Spinal cord (tissue), 10 donors: ENCODE results near the gene GAGE12J. TPM values are rescaled to one million over a fixed set of nuclear protein-coding genes. Genes with fewer than 3 reads are reported as not detected.
"Not testable (repeated sequence)": the region's sequence is repeated elsewhere in the genome, so short reads cannot be mapped to it uniquely, and the experiment has no call there.

ENCODE experiments used
- DNase-seq, 6 donors: peaks; one replicate each; pipeline versions ENCODE4 v3.0.0 to v3.0.0-alpha.2; 2013 to 2015; ENCODE audit warnings: low spot score in 6 of 6, low read depth in 4 of 6
- H3K27ac ChIP-seq: one replicate; pipeline ENCODE4 v1.5.1; 2013; ENCODE audit warnings: low read depth, low read length, control low read depth
- H3K27me3 ChIP-seq: one replicate; pipeline ENCODE4 v1.6.1; 2013; ENCODE audit warnings: low read length; ENCODE audit not compliant: control insufficient read depth, insufficient read depth
- H3K36me3 ChIP-seq: one replicate; pipeline ENCODE4 v1.6.1; 2013; ENCODE audit warnings: low read length; ENCODE audit not compliant: control insufficient read depth, insufficient read depth
- H3K4me1 ChIP-seq: one replicate; pipeline ENCODE4 v1.6.1; 2013; ENCODE audit warnings: low read length; ENCODE audit not compliant: control insufficient read depth, insufficient read depth
- H3K4me3 ChIP-seq: one replicate; pipeline ENCODE4 v1.5.1; 2013; ENCODE audit warnings: low read depth, low read length, control low read depth
- H3K9me3 ChIP-seq: one replicate; pipeline ENCODE4 v1.6.1; 2013; ENCODE audit warnings: low read length; ENCODE audit not compliant: control insufficient read depth, insufficient read depth
- WGBS: methylation state at CpG from one replicate; pipeline ENCODE4 v1.1.5; 2013; ENCODE audit warnings: missing lambda C conversion rate; ENCODE audit not compliant: insufficient coverage; 5-methylcytosine and 5-hydroxymethylcytosine counted together
- polyA plus RNA-seq, 2 donors: library from polyadenylated mRNA; unstranded; fragments of 120-200 nt; gene quantifications; one replicate each; pipeline ENCODE4 v1.2.1, GENCODE V29; 2013; ENCODE audit not compliant: insufficient read length in 2 of 2
- total RNA-seq, 2 donors: library from RNA; depleted of rRNA in 1 of 2; stranded (reverse); fragments of 120-200 nt in 1 of 2; fragments of >200 nt in 1 of 2; gene quantifications; one replicate each; pipeline versions ENCODE4 v1.2.3 to v1.2.4, GENCODE V29; 2013 to 2014
- donor health status: healthy.

The GAGE12J gene
- total and polyA plus RNA-seq, 4 donors: not detected

GRCh38 chrX:49286581-49286980 lies 35.3 kb upstream of the GAGE12J start:
- H3K4me3 ChIP-seq: no peak overlapping the region
- H3K36me3 ChIP-seq: peaks cover 17% of the 10 kb centered on the region
- WGBS: 63% methylated on average over 4 of the region's 4 CpGs
- no peak for DNase-seq
- H3K9me3 ChIP-seq: no peaks in the 10 kb centered on the region
- H3K4me1 ChIP-seq: peaks cover 3% of the 10 kb centered on the region
- H3K27ac ChIP-seq: no peak overlapping the region
- no peaks in the 10 kb centered on the region for H3K27me3 ChIP-seq

DNA sequence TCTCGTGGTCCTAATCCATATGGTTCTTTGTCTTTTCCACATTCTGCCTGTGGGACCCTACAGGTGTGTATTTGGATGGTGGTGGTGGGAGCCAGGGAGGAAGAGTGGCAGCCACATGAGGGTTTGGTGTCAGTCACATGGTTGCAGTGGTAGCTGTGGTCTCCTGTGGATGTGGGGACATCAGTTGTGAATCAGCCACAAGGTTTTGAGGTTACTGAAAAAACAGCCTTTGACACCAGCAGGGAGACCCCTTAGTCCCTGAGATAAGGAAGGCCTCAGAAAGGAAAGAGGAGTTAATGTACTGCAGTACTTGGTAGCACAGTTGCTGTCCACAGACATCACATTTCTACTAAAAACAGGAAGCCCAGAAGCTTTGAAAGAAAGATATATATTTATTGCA lies 34.2 kb upstream of the GAGE12J start:
- WGBS: 88% methylated on average over 1 of the region's 1 CpG
- no peak overlapping the region for H3K4me3 ChIP-seq

DNA sequence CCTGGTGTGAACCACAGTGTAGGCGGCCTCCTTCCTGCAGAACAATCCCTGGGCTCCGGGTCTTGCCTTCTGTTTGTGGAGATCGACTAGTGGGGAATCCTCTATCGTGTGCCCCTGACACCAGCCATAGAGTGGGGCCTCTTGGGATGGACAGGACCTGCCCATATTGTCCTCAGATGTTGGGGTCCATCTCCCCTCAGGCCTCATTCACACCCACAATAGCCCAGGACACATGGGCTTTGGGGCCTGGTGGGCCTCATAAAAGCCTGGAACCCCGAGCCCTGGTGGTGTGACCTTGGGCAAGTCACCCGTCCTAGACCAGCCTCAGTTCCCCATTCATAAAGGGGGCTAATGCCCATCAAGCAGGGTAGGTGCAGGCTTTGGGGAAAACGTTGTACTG lies 31.6 kb upstream of the GAGE12J start:
- Histone ChIP-seq H3K4me1 (peaks cover 7% of the 10 kb centered on the region), H3K27me3 (no peaks in the 10 kb centered on the region), H3K4me3 (no peak overlapping the region), H3K36me3 (peaks cover 14% of the 10 kb centered on the region), H3K27ac (no peak overlapping the region), H3K9me3 (peaks cover 1% of the 10 kb centered on the region)
- DNase-seq: no peak
- WGBS: 56% methylated on average over 5 of the region's 7 CpGs

More for the DNA sequence above, 34.2 kb upstream of the GAGE12J start:
- Histone ChIP-seq H3K9me3 (peaks cover 1% of the 10 kb centered on the region), H3K27me3 (no peaks in the 10 kb centered on the region), H3K36me3 (peaks cover 14% of the 10 kb centered on the region), H3K27ac (no peak overlapping the region), H3K4me1 (peaks cover 8% of the 10 kb centered on the region)
- DNase-seq: no peak

DNA sequence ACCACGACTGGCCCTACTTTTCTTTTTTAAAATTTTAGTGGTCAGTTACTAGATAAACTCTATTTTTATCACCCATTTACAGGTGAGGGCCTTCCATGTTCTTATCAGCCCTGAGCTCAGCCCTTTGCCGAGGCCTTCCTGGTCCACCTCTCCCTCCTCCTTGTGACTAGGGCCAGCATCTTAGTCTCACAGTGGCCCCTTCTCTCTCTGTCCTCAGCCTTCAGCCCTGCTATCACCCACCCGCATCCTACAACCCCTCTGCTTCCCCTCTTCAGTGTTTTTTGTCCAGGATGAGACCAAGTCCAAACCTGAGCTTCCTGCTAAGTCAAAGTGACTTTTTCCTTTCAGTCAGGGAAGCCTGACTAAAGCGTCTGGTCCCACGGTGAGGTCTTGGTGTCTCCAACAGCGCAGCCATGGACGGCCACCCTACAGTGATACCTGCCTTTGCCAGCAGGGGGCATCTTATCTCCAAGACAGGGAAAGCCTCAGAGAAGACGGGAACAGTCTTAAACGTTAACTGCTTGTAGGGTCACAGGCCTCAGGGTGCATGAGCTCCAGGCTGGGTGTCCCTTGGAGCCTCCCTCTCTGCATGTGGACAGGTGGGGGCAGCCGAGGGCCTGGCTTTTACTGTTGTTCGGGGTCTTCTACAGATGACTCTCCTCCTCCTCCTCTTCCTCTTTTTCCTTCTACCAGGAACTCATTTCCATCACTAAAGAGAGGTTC lies 30.1 kb upstream of the GAGE12J start:
- peak in 2 of 6 donors; percentile 53 to 68 for DNase-seq
- peaks cover 1% of the 10 kb centered on the region for H3K9me3 ChIP-seq
- H3K27me3 ChIP-seq: no peaks in the 10 kb centered on the region
- peaks cover 1% of the 10 kb centered on the region for H3K36me3 ChIP-seq
- peaks cover 7% of the 10 kb centered on the region for H3K4me1 ChIP-seq
- WGBS: 29% methylated on average over 10 of the region's 11 CpGs
- no peak overlapping the region for H3K4me3 ChIP-seq
- no peak overlapping the region for H3K27ac ChIP-seq

DNA sequence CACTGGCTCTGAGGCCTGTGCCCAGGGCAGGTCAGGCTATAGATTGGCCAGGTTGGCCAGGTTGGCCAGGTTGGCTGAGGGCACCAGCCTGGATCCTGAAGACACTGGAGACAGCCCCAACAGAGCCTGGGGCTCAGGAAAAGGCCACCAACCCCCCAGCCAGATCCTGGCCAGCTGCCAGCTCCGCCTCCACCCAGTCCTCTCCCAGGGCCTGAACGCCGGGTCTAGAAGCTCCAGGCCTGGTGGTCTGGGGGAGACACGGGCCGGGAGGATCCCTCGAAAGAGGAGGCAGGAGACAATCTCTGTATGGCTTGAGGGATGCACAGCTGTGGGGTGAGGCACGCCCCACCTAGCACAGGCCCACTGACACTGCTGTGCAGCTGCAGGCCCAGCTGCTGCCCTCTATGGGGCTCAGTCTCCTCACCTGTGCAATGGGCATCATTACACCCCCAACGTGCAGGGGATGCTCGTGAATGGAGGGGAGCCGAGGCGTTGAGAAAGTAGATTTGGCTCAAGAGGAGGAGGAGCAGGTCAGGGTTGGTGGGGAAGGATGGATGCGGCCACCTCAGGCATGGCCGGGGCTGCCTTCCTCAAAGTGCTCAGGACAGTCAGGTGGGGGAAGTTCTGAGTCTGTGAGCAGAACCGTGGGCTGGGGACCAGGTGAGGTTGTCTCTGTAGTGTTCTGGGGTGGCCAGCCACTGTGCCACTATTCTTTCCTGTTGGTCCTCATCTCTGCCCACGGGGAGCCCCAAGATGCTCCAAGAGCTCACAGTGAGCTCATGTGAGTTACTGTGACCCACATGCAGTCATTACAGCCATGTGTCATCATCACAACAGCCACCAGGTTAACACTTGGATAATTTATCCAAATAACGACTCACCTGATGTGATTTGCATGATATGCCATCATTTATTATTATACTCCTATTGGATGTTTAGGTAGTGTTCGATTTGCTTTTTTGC lies 29.2 kb upstream of the GAGE12J start:
- WGBS: 82% methylated on average over 9 of the region's 17 CpGs
- no peaks in the 10 kb centered on the region for H3K36me3 ChIP-seq
- peaks cover 1% of the 10 kb centered on the region for H3K9me3 ChIP-seq
- H3K4me3 ChIP-seq: no peak overlapping the region
- no peak for DNase-seq
- H3K27me3 ChIP-seq: no peaks in the 10 kb centered on the region
- peaks cover 7% of the 10 kb centered on the region for H3K4me1 ChIP-seq
- no peak overlapping the region for H3K27ac ChIP-seq

GRCh38 chrX:49299293-49299692 lies 22.5 kb upstream of the GAGE12J start:
- not testable (repeated sequence) for H3K27me3 ChIP-seq, H3K36me3 ChIP-seq, H3K4me3 ChIP-seq, H3K27ac ChIP-seq, DNase-seq, H3K4me1 ChIP-seq, H3K9me3 ChIP-seq
- 79% methylated on average over 5 of the region's 5 CpGs for WGBS

- Histone ChIP-seq H3K27ac (no peak overlapping the region), H3K36me3 (no peaks in the 10 kb centered on the region), H3K27me3 (no peaks in the 10 kb centered on the region), H3K4me1 (no peaks in the 10 kb centered on the region), H3K4me3 (no peak overlapping the region), H3K9me3 (no peaks in the 10 kb centered on the region)
- DNase-seq: no peak
- WGBS: no CpG with 5 or more reads among the region's 1 CpG
Measured at GRCh38 chrX:49300703-49301102, 21.1 kb upstream of the GAGE12J start.

GRCh38 chrX:49303346-49303745 lies 18.5 kb upstream of the GAGE12J start, which contains the start of gene GAGE10:
TSS of gene GAGE10 (plus strand) at chrX:49303646. CDS start at chrX:49304860, 1,214 bp downstream.
- Histone ChIP-seq H3K4me1 (no peaks in the 10 kb centered on the region), H3K36me3 (no peaks in the 10 kb centered on the region), H3K9me3 (no peaks in the 10 kb centered on the region), H3K27me3 (no peaks in the 10 kb centered on the region), H3K27ac (no peak within 1 kb of the TSS), H3K4me3 (no peak within 1 kb of the TSS)
- DNase-seq: no peak
- WGBS: 78% methylated on average over 14 of the region's 15 CpGs

DNA sequence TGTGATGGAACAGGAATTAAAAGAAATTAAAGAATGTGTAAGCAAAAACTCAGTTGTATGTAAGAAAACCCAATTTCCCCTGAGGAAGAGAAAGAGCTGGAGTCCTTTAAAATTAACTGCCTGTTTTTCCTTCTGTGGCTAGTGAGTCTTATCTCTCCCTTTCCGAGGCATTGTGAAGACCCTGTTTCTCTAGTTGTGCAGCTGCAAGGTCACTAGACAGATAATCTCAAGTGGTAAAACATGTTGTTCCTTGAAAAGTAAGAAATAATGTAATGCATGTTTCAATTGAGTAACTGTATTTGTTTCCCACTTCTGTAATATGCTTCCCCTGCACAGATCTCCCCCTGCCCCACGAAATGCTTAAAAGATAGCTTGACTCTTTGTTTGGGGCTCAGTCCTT lies 14.1 kb upstream of the GAGE12J start:
- WGBS: no CpG with 5 or more reads among the region's 2 CpGs
- not testable (repeated sequence) for H3K36me3 ChIP-seq, H3K4me3 ChIP-seq, H3K27ac ChIP-seq, DNase-seq, H3K4me1 ChIP-seq, H3K27me3 ChIP-seq, H3K9me3 ChIP-seq
